ENCODE measurements around the gene HOXD12. TPM values are rescaled to one million over a fixed set of nuclear protein-coding genes. Genes with fewer than 3 reads are reported as not detected.

The HOXD12 gene
- total RNA-seq, 2 experiments from 2014 or later = not detected

DNA sequence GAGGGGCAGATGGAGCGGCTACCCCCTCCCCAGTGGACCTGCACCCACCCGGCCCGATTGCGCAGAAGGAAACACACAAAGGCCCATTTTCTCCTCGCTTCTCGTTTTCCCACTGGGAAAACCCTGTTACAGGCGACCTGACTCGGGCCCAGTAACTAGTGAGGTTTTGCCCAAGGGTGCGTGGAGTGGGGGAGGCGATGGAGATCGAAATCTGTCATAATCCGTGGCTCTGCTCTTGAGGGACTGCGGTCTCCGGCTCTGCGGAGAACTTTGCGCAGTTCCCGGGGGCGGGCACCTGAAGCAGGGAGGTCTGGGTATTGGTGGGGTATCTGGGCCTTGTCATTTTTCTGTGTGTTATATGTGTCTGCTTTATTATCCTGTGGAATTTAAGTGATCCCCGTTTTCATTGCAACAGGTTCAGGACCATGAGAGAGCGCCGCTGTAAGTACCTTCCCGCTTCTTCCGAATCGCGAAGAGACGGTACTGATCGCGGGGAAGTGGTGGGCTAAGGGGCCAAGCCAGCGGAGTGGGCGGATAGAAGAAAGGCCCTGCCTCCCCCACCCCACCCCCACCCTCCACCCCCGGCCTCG lies 47.7 kb downstream of the HOXD12 start:
- DNase-seq = no peak
- Mint-ChIP-seq H3K36me3 (no peaks in the 10 kb centered on the region), H3K9me3 (no peaks in the 10 kb centered on the region), H3K27ac (no peak overlapping the region), H3K4me3 (no peak overlapping the region), H3K4me1 (peaks cover 4% of the 10 kb centered on the region), H3K27me3 (peaks cover 93% of the 10 kb centered on the region)

DNA sequence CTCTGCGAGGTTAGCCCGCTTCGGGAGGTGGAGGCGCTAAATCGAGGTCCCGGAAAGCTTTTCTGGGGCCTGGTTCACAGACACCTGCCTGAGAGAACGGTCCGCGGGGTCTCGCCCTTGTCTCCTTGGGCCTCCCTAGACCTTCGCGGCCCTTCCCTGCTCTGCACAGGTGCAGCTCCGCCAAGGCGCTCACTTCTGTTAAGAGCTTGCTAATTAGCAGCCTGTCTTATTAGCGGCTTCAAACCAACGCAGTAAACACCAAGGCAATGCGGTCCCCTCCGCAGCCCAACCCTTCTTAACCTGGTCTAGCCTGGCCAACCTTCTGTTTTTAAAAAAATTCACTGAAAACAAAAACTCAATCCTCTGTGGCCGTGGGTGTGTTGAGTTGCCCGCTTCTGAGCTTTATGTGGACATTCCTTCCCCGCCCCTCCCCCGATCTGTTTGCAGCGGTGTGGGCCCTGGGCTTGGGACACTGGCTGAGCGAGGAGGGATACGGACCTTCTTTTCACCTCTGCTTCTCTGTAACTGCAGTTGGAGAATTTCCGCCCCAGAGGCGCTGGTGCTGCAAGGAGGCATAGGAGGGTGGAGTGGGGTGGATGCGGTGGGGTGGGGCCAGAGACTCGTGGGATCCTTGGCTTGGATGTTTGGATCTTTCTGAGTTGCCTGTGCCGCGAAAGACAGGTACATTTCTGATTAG lies 48.4 kb downstream of the HOXD12 start:
- Mint-ChIP-seq H3K36me3 (no peaks in the 10 kb centered on the region), H3K4me1 (peaks cover 6% of the 10 kb centered on the region), H3K9me3 (no peaks in the 10 kb centered on the region), H3K27me3 (peaks cover 95% of the 10 kb centered on the region), H3K4me3 (no peak overlapping the region), H3K27ac (no peak overlapping the region)
- no peak for DNase-seq

DNA sequence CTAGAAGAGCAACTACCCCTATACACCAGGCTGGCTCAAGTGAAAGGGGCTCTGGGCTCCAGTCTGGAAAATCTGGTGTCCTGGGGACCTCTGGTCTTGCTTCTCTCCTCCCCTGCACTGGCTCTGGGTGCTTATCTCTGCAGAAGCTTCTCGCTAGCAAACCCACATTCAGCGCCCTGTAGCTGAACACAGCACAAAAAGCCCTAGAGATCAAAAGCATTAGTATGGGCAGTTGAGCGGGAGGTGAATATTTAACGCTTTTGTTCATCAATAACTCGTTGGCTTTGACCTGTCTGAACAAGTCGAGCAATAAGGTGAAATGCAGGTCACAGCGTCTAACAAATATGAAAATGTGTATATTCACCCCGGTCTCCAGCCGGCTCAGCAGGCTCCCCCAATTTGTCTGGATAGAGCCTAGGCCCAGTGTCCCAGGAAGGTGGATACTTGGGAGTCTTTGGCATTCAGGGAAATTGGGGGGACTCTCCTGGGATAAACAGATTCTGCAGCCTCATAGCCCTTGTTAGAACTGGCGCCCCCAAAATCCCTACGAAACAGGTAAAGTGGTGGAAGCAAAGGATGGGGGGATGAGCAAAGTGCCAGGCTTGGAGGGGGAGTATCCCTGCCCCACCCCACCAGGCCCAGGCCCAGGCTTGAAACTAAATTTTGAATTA lies 49.3 kb downstream of the HOXD12 start:
- Mint-ChIP-seq H3K27ac (no peak overlapping the region), H3K9me3 (no peaks in the 10 kb centered on the region), H3K27me3 (peaks cover 94% of the 10 kb centered on the region), H3K4me3 (no peak overlapping the region), H3K36me3 (no peaks in the 10 kb centered on the region), H3K4me1 (peaks cover 6% of the 10 kb centered on the region)
- DNase-seq = no peak

DNA sequence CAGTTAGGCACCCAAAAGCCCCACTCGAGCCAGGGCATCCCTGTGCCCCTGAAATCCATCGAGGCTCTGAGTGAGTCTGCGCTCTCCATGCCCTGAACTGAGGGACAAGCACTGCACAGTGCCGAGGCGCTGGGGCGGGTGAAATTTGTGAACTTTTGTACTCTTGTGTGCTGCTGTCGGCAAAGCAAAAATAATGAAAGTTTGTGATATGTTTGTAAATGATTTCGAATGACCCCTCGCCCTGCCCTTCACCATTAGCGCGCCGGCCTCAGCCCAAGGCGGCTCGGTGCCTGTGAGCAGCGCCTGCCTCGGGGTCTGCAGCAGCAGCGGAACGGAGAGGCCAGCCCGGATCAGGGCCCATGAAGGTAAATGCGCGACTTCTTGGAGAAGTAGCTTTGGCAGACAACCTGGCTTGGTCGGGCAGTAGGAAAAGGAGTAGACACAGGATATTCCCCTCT lies 49.9 kb downstream of the HOXD12 start:
- DNase-seq = no peak
- Mint-ChIP-seq H3K27me3 (peaks cover 97% of the 10 kb centered on the region), H3K4me1 (peaks cover 6% of the 10 kb centered on the region), H3K9me3 (no peaks in the 10 kb centered on the region), H3K4me3 (no peak overlapping the region), H3K27ac (no peak overlapping the region), H3K36me3 (no peaks in the 10 kb centered on the region)

DNA sequence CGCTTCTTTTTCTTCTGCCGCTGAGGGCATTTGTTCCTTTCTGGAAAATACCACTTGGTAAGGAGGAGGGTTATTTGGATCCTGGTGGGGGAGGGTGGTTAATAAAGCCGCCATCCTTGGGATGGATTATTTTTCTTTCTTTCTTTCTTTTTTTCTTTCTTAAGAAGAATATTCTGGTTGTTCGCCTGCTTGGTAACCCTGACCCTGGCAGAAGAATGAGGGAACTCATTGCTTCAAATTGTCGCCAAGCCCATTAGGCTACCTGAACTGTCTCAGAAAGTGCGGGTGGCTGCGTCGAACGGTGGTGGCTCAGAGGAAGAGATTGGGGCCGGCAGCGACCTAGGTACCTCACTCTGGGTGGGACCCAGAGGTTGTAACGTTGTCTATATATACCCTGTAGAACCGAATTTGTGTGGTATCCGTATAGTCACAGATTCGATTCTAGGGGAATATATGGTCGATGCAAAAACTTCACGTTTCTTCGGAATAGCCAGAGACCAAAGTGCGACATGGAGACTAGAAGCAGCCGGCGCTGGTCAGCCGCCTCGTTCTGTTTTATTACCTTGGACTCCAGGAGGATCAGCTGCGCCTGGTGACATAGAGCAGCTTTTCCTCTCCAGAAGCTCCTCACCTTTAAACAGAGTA lies 50.5 kb downstream of the HOXD12 start:
- Mint-ChIP-seq H3K27ac (no peak overlapping the region), H3K9me3 (no peaks in the 10 kb centered on the region), H3K36me3 (no peaks in the 10 kb centered on the region), H3K4me1 (peaks cover 6% of the 10 kb centered on the region), H3K27me3 (peaks cover 98% of the 10 kb centered on the region), H3K4me3 (no peak overlapping the region)
- DNase-seq = no peak

DNA sequence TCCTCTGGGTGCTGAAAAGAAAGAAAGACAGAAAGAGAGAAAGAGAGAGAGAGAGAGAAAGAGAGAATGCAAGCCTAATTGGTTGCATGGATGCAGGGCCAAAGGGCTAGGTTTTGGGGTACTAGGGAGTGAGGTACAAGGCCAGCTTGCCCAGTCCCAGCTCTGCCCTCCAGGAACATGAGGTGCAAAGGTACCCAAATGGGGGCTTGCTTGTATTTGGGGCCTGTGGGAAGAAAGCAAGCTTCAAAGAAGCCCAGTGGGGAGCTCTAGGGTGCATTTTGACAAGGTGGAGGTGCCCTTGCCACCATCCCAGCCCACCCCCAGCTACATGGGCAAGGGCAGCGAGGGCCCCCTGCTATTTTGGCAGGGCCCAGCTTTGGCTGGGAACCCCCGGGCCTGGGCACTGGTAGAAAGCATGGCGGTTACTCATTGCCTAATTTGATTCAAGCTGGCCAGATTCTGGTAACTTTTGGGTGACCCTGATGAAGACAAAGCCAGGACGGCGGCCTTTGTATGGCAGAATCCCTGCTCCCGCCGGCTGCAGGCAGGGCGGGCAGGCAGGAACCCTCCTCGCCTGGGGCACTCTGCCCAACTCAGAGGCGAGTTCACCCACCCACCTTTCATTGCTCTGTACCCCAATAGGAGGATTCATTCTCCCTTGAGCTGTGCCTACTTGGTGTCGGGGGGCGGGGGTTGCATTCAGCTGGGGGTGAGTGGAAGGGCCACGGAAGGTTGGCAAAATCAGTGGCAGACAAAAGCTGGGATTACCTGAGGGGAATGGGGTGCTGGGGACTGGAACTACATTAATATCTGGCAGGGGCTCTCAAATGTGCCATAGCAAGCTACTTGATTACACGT lies 51.2 kb downstream of the HOXD12 start:
- Mint-ChIP-seq H3K9me3 (no peaks in the 10 kb centered on the region), H3K36me3 (no peaks in the 10 kb centered on the region), H3K4me1 (peaks cover 6% of the 10 kb centered on the region), H3K27me3 (peaks cover 98% of the 10 kb centered on the region), H3K4me3 (no peak overlapping the region), H3K27ac (no peak overlapping the region)
- DNase-seq = no peak

DNA sequence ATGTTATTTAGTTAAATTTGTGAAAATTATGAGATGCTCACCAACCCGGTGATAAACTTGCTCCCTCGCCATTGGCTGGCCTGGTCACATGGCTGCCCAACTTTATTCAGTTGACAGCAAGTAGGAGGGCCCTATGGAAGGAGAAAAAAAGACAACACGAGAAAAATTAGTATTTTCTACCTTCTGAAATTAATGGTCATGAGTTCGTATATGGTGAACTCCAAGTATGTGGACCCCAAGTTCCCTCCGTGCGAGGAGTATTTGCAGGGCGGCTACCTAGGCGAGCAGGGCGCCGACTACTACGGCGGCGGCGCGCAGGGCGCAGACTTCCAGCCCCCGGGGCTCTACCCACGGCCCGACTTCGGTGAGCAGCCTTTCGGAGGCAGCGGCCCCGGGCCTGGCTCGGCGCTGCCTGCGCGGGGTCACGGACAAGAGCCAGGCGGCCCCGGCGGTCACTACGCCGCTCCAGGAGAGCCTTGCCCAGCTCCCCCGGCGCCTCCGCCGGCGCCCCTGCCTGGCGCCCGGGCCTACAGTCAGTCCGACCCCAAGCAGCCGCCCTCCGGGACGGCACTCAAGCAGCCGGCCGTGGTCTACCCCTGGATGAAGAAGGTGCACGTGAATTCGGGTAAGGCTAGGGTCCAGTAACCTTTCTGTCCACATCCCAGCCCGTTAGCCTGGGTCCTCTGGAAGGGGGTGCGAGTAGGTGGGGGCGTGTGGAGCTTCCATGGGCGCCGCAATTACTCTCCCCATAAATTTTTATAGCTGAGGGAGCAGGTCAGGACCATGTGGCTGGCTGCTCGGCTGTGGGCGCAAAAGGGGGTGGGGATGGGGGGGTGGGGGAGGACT lies 52.1 kb downstream of the HOXD12 start, which contains the start of gene HOXD4:
Gene HOXD4, plus strand, starts transcription at position 109 of the 846 bp plus-strand sequence. Its CDS starts 84 bp downstream, at position 193.
- Mint-ChIP-seq H3K4me1 (peaks cover 6% of the 10 kb centered on the region), H3K4me3 (peak within 1 kb of the TSS; percentile 40), H3K27me3 (peaks cover 98% of the 10 kb centered on the region), H3K36me3 (no peaks in the 10 kb centered on the region), H3K9me3 (no peaks in the 10 kb centered on the region), H3K27ac (no peak within 1 kb of the TSS)
- no peak for DNase-seq

Other genes with a start within 250 kb of the HOXD12 start
- gene LNPK, start 97.5 kb upstream of the HOXD12 start, total RNA-seq = 10 to 100 TPM; 35.7 to 42.1 TPM
- gene EVX2, start 15.8 kb upstream of the HOXD12 start, total RNA-seq = not detected
- not detected for gene HOXD13, start 7.1 kb upstream of the HOXD12 start, total RNA-seq
- not detected for gene HOXD11, start 7.5 kb downstream of the HOXD12 start, total RNA-seq
- gene HOXD10, start 17.0 kb downstream of the HOXD12 start, total RNA-seq = not detected
- not detected for gene HOXD9, start 22.9 kb downstream of the HOXD12 start, total RNA-seq
- gene HOXD8, start 29.9 kb downstream of the HOXD12 start, total RNA-seq = not detected
- gene HOXD4, start 51.8 kb downstream of the HOXD12 start, total RNA-seq = not detected
- gene HOXD3, start 57.5 kb downstream of the HOXD12 start, total RNA-seq = not detected
- not detected for gene HOXD1, start 88.9 kb downstream of the HOXD12 start, total RNA-seq
- gene MTX2, start 169.6 kb downstream of the HOXD12 start, total RNA-seq = 10 to 100 TPM; 28.8 to 30.0 TPM

Measured in activated naive CD8-positive, alpha-beta T cell treated with anti-CD3 and anti-CD28 coated beads for 36 hours (primary cell).